Activated T-helper 2 cell treated with anti-CD3 and anti-CD28 coated beads, Interferon-gamma antibody, Interleukin-2, Interleukin-4, amounts not matched to agents 10 μg/mL and 5 μg/mL and 100 μg/mL, durations not matched to agents 14 hours and 24 hours and 36 hours (primary cell): Measurements from ENCODE around the gene LPGAT1. TPM values are rescaled to one million over a fixed set of nuclear protein-coding genes. Genes with fewer than 3 reads are reported as not detected.

Source experiments
- DNase-seq: peaks from one replicate; pipeline ENCODE4 v3.0.0; 2021; ENCODE audit warnings: low spot score
- H3K27ac Mint-ChIP-seq: one replicate; pipeline ENCODE4 v1.8.0; 2021; ENCODE audit warnings: mixed read lengths
- H3K27me3 Mint-ChIP-seq: one replicate; pipeline ENCODE4 v1.8.0; 2021; ENCODE audit warnings: low read depth, mixed read lengths
- H3K36me3 Mint-ChIP-seq: one replicate; pipeline ENCODE4 v1.8.0; 2021; ENCODE audit warnings: low read depth, mixed read lengths
- H3K4me1 Mint-ChIP-seq: one replicate; pipeline ENCODE4 v1.8.0; 2021; ENCODE audit warnings: low read depth, mixed read lengths
- H3K4me3 Mint-ChIP-seq: one replicate; pipeline ENCODE4 v1.8.0; 2021; ENCODE audit warnings: low read depth, mild to moderate bottlenecking, moderate library complexity, mixed read lengths
- H3K9me3 Mint-ChIP-seq: one replicate; pipeline ENCODE4 v1.8.0; 2021; ENCODE audit warnings: mixed read lengths
- intact Hi-C: fragments of 100-400 bp; cut with micrococcal nuclease; formaldehyde crosslinking; loops from one replicate; pipeline ENCODE4 v1.15.1; 2023
- total RNA-seq: library from RNA; stranded (reverse); gene quantifications from 2 replicates; pipeline ENCODE4 v1.2.3, GENCODE V29; 2022

The LPGAT1 gene
- total RNA-seq, 1 donor from 2014 or later, result 27.8 TPM

DNA sequence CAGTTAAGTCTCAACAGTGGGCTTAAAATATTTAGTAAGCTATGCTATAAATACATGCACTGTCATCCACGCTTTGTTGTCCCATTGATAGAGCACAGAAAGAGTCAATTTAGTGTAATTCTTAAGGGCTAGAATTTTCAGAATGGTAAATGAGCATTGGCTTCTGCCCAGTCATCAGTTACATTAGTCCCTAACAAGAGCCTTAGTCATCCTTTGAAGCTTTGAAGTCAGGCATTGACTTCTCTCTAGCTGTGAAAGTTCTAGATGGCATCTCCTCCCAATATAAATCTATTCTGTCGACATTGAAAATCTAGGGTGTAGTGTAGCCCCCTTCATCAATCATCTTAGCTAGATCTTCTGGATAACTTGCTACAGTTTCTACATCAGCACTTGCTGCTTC lies 12.0 kb upstream of the LPGAT1 start:
- no peak for DNase-seq
- peaks cover 35% of the 10 kb centered on the region for H3K4me1 Mint-ChIP-seq
- H3K9me3 Mint-ChIP-seq, result no peaks in the 10 kb centered on the region
- peaks cover 2% of the 10 kb centered on the region for H3K36me3 Mint-ChIP-seq
- no peak overlapping the region for H3K27ac Mint-ChIP-seq
- H3K27me3 Mint-ChIP-seq, result peaks cover 3% of the 10 kb centered on the region
- no peak overlapping the region for H3K4me3 Mint-ChIP-seq
- intact Hi-C loops, result no loop called here

DNA sequence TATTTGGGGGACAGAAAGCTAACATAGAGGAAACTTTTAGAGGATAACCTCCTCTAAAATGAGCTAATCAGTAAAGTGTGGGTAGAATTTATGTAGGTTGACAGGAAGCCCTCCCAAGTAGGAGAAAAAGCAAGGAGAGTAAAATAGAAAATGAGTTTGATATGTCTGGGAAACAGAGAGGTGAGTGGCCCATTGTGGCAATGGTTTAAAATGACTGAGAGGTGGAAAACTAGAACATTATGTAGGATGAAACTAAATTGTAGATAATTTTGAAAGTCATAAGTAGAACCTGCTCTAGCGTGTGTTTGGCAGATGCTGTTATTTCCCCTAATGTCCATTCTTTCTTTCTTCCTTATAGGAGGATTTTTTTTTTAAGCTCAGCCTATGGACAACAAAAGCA lies 8.5 kb upstream of the LPGAT1 start:
- DNase-seq, result no peak
- H3K4me3 Mint-ChIP-seq, result no peak overlapping the region
- H3K4me1 Mint-ChIP-seq, result peaks cover 41% of the 10 kb centered on the region
- intact Hi-C loops, result loop anchor here (10.0 kb wide), 2 partner anchors 264 to 446 kb away; partner anchors contain the start of genes PPP2R5A and SLC30A1
- peaks cover 5% of the 10 kb centered on the region for H3K27me3 Mint-ChIP-seq
- no peaks in the 10 kb centered on the region for H3K9me3 Mint-ChIP-seq
- no peak overlapping the region for H3K27ac Mint-ChIP-seq
- peaks cover 2% of the 10 kb centered on the region for H3K36me3 Mint-ChIP-seq

DNA sequence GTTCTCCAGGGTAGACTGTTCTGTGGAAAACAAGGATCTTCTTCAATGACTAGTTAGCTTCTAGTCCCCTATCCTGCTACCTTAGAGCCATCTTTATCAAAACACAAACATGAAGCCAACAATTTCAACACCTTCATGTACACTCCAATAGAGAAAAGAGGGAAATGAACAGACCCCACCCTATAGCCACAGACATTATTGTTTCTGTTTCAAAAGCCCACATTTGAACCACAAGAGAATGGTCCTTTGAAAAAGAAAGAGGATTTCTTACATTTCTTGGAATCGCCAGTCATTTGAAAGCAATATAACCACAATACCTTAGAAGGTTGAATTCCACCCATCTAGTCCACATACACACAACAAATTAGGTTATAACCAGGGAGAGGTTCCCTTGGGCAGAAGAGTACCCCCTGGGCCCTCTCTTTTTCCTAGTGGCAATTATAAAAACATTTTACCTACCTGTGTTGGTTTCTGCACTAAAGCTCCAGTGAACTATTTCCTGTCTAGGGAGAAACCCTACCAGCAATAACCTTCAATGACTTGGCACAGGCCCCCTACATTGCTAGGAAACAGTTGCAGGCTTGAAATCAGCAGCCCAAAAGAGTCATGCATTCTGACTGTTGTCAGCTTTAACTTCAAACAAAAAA lies 2.7 kb upstream of the LPGAT1 start:
- H3K27ac Mint-ChIP-seq, result peak overlapping the region; percentile 59
- DNase-seq, result peak; percentile 18
- H3K27me3 Mint-ChIP-seq, result peaks cover 9% of the 10 kb centered on the region
- H3K36me3 Mint-ChIP-seq, result peaks cover 15% of the 10 kb centered on the region
- intact Hi-C loops, result loop anchor here (1.0 to 10.0 kb wide), 6 partner anchors 102 to 506 kb away; partner anchors contain the start of genes DTL, INTS7, PPP2R5A and SLC30A1
- peaks cover 50% of the 10 kb centered on the region for H3K4me1 Mint-ChIP-seq
- peak overlapping the region; percentile 54 for H3K4me3 Mint-ChIP-seq
- no peaks in the 10 kb centered on the region for H3K9me3 Mint-ChIP-seq

DNA sequence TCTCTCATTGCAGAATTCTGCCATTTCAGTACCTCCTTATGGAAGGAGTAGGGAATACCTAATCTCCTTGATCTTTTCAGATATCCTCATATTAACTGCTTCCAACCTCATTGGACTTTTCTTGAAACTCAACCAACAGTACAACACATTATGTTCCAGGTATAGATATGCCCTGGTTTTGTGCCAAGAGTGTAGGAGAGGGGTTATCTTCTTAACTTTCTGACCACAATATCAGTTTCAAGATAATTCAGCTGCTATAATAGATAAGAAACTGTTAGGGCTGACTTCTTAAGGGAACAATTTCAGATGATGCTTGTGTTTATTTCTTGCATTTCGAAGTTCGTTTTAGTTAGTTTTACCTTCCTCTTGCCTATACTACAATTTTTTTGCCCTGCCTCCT lies 2.1 kb upstream of the LPGAT1 start:
- Mint-ChIP-seq H3K9me3 (no peaks in the 10 kb centered on the region), H3K4me3 (peak overlapping the region; percentile 54), H3K27me3 (peaks cover 9% of the 10 kb centered on the region), H3K4me1 (peaks cover 50% of the 10 kb centered on the region), H3K36me3 (peaks cover 15% of the 10 kb centered on the region), H3K27ac (peak overlapping the region; percentile 61)
- no peak for DNase-seq
- intact Hi-C loops, result loop anchor here (1.0 to 10.0 kb wide), 6 partner anchors 103 to 505 kb away; partner anchors contain the start of genes DTL, INTS7, PPP2R5A and SLC30A1

DNA sequence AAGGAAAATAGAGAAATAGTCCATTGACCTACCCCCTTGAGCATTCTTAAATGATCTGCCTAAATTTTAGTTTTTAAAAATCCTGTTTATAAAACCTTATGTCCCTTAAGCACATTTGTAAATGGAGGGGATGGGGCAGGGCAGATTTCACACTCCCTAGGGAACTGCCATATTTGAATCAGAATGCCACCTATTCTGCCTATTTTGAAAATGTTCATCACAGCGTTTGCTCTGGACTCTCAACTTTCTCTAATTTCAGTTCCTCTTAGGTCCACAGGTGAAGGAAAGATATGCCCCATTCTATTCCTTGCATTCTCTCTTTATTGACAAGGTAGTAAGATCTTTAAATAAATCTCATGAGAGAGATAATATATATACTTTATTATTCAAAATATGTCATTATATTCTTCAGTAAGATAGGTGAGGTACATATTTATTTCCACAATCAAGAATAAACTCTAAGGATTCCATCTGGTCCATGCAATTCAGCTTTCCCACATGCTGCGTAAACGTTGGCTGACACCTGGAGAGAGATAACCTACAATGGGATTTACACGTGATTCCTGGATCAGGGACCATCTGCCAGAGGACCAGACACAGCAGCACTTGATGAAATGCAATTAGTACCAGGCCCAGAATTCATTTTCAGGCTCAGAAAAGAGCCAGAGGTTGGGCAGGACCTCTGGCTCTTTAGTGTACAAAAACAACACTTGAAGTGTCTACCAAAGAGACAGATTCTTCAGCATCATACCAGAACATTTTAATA lies 1.2 kb upstream of the LPGAT1 start:
- H3K36me3 Mint-ChIP-seq, result peaks cover 19% of the 10 kb centered on the region
- intact Hi-C loops, result loop anchor here (2.0 to 10.0 kb wide), 5 partner anchors 151 to 504 kb away; partner anchors contain the start of genes DTL, INTS7, PPP2R5A and SLC30A1
- no peak for DNase-seq
- H3K4me3 Mint-ChIP-seq, result peak overlapping the region; percentile 82
- H3K9me3 Mint-ChIP-seq, result no peaks in the 10 kb centered on the region
- peaks cover 55% of the 10 kb centered on the region for H3K4me1 Mint-ChIP-seq
- H3K27ac Mint-ChIP-seq, result no peak overlapping the region
- H3K27me3 Mint-ChIP-seq, result peaks cover 6% of the 10 kb centered on the region

DNA sequence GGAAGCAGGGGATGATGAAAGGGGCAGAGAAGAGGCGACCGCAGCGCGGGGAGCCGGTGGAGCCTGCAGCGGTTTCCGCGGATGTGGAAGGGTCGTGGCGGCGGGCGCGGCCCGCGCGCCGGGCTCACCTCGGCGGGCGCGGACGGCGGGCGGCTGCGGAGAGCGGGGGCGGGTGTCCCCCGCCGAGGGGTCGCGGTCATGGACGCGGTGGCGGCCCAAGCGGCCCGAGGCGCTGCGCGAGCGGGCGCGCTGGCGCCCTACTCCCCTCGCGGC lies 572 bp downstream of the LPGAT1 start:
- Mint-ChIP-seq H3K27me3 (peaks cover 6% of the 10 kb centered on the region), H3K4me3 (peak overlapping the region; percentile 92), H3K4me1 (peaks cover 55% of the 10 kb centered on the region), H3K9me3 (no peaks in the 10 kb centered on the region), H3K36me3 (peaks cover 22% of the 10 kb centered on the region), H3K27ac (peak overlapping the region; percentile 78)
- intact Hi-C loops, result loop anchor here (1.0 to 10.0 kb wide), 4 partner anchors 132 to 503 kb away; partner anchors contain the start of genes PPP2R5A, SLC30A1 and TRAF5
- no peak for DNase-seq

DNA sequence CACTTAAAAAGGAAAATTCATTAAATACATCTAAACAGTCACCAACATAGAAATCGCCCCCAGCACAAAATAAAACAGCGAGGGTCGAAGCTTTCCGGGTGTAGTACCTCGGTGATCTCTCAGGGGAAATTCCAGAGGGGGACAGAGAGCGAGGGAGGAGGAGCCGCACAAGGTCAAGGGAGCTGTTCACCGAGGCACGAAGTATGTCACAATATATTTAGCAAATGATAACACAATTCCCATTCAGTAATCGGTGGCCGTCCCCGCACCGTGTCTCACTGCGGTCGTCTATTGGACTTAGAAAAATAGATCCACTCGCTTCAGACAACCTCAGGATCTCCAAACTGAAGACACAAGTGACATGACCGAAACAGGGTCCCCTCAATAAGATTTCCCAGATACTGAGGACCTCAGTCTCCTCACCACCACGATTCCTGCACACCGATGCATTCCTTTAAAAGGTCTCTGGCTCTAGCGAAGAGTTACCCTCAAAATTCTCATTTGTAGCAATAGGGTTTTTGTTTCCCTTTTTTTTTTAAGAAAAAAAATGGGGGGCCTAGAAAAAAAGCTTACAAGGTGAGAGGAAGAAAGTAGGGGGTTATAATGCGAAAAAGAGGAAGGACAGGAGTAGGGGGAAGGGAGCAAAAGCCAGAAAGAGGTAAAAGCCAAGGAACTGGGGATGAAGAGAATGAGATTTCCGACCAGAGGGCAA lies 1.1 kb downstream of the LPGAT1 start:
- H3K27ac Mint-ChIP-seq, result peak overlapping the region; percentile 78
- H3K27me3 Mint-ChIP-seq, result peaks cover 6% of the 10 kb centered on the region
- H3K36me3 Mint-ChIP-seq, result peaks cover 22% of the 10 kb centered on the region
- peak overlapping the region; percentile 92 for H3K4me3 Mint-ChIP-seq
- intact Hi-C loops, result loop anchor here (1.0 to 10.0 kb wide), 4 partner anchors 131 to 502 kb away; partner anchors contain the start of genes PPP2R5A, SLC30A1 and TRAF5
- H3K4me1 Mint-ChIP-seq, result peaks cover 52% of the 10 kb centered on the region
- no peaks in the 10 kb centered on the region for H3K9me3 Mint-ChIP-seq
- DNase-seq, result no peak

DNA sequence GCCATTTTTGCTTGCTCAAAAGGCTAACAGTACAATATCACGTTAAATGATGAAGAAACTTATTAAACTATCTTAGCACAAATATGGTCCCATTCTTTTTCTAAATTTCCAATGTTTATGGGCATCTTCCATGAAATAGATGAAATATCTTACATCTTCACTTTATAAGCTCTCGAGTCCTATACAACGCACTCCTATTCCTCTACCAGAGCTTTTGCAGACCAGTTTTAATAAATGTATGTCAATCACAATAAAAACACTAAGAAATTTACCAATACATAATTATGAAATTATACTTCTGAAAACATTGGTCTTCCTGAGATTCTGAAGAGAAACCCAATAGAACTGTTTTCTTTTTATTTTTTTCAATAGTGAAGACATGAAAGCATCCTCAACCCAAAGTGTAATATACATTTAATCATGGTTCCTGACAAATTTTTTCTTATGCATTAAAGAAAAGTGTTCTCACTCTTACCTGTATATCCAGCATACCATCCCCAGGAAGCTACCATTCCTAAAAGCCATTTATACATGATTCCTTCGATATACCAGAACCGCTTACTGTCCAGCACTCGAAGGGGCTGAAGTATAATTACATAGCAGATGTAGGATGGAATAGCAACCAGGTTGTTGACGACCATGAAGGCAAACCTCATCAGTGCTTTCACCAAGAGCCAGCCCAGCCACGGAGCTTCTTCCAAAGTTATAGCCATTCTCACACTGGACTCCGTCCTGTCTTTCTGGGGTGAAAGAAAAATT lies 1.8 kb downstream of the LPGAT1 start:
- Mint-ChIP-seq H3K4me1 (peaks cover 47% of the 10 kb centered on the region), H3K36me3 (peaks cover 22% of the 10 kb centered on the region), H3K4me3 (peak overlapping the region; percentile 92), H3K9me3 (no peaks in the 10 kb centered on the region), H3K27me3 (peaks cover 6% of the 10 kb centered on the region), H3K27ac (no peak overlapping the region)
- DNase-seq, result no peak
- intact Hi-C loops, result no loop called here

DNA sequence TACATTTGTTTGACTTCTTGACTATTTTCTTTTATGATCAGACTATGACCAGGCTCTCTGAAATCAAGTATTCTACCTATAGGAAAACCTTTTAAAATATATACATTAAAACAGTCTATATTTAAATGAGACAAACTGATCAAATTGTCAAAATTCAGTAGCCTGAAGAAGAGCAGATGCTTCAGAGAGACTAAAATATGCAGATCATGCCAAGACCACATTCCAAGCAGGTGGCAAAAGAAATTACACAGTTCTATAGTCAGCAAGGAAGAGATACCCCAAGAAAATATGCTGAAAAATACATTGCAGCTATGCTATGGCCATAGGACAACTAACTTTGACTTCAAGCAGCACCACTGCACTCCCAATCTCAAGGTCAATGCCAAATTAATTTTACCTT lies 3.5 kb downstream of the LPGAT1 start:
- peaks cover 39% of the 10 kb centered on the region for H3K4me1 Mint-ChIP-seq
- no peak overlapping the region for H3K4me3 Mint-ChIP-seq
- H3K9me3 Mint-ChIP-seq, result no peaks in the 10 kb centered on the region
- H3K27me3 Mint-ChIP-seq, result peaks cover 6% of the 10 kb centered on the region
- no peak for DNase-seq
- intact Hi-C loops, result no loop called here
- peaks cover 27% of the 10 kb centered on the region for H3K36me3 Mint-ChIP-seq
- H3K27ac Mint-ChIP-seq, result no peak overlapping the region

DNA sequence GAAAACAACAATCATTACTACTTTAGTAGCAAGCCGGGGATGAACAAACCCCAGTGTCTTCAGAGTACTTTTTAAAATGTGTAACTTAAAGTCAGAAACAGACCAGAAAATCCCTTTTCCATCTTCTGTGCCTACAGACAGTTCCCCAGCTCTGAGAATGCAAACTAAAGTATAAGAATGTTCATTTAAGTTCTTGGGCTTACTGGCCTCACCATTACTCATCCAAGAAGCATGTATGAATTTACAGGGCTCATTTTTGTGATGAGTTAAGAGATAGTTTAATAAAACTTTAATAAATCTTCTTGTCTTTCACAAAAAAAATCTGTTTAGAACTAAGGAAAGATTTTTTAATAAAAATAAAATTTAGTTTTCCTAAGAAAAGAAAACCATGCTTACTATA lies 4.6 kb downstream of the LPGAT1 start:
- intact Hi-C loops, result no loop called here
- H3K9me3 Mint-ChIP-seq, result no peaks in the 10 kb centered on the region
- H3K27me3 Mint-ChIP-seq, result peaks cover 6% of the 10 kb centered on the region
- H3K4me1 Mint-ChIP-seq, result peaks cover 28% of the 10 kb centered on the region
- no peak for DNase-seq
- no peak overlapping the region for H3K4me3 Mint-ChIP-seq
- peaks cover 31% of the 10 kb centered on the region for H3K36me3 Mint-ChIP-seq
- H3K27ac Mint-ChIP-seq, result no peak overlapping the region

DNA sequence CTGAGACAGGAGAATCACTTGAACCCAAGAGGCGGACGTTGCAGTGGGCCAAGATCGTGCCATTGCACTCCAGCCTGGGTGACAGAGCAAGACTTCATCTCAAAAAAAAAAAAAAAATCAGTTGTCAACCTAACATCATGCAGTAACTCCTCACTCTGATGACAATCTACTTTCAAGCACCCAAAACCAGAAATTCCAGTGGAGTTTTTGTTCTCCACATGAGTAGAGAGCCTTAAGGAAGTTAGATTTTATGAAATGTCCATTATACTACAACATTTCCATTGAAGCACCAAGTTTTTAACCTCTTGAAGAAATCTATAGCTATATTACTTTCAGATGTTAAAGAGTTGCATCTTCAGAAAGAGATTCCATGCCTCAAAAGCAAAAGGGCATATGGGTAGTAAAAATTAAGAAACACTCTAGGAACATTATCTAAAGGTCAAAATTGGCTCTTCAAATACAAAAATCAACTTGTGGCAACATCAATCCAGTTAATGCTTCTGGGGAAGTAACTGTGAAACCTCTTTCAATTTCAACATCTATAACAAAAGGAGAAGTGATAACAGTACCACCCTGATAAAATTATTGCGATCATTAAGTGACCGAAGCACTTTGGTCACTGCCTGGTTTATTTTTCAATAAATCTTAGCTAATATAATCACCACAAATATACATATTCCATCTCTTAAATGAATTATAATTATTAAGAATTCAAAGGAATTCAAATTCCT lies 7.7 kb downstream of the LPGAT1 start:
- Mint-ChIP-seq H3K27me3 (no peaks in the 10 kb centered on the region), H3K36me3 (peaks cover 26% of the 10 kb centered on the region), H3K9me3 (no peaks in the 10 kb centered on the region), H3K4me1 (peaks cover 12% of the 10 kb centered on the region), H3K4me3 (no peak overlapping the region), H3K27ac (no peak overlapping the region)
- intact Hi-C loops, result no loop called here
- no peak for DNase-seq

DNA sequence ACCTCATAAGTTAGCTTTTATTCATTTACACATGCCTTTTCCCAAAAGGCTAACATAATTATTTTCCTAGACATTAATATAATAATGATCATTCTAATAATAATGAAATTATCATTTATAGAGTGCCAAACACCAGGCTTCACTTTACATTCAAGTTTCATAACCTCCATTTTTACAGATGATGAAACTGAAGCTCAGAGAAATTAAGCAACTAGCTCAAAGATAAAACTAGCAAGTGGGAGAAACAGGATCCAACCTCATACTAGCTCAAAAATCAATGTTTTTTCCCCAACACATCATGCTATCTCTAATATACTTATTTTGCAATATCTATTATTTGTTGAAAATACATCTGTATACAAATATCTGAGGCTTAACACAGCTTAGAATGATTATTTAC lies 14.0 kb downstream of the LPGAT1 start:
- DNase-seq, result no peak
- no peaks in the 10 kb centered on the region for H3K27me3 Mint-ChIP-seq
- no peak overlapping the region for H3K4me3 Mint-ChIP-seq
- intact Hi-C loops, result no loop called here
- no peak overlapping the region for H3K27ac Mint-ChIP-seq
- H3K4me1 Mint-ChIP-seq, result no peaks in the 10 kb centered on the region
- peaks cover 14% of the 10 kb centered on the region for H3K36me3 Mint-ChIP-seq
- H3K9me3 Mint-ChIP-seq, result no peaks in the 10 kb centered on the region
